Suprapubic skin (tissue), 4 donors: ENCODE results near the gene NDUFAF4. TPM values are rescaled to one million over a fixed set of nuclear protein-coding genes. Genes with fewer than 3 reads are reported as not detected.

Experiments
- DNase-seq, 2 donors: peaks; one replicate each; pipeline ENCODE4 v3.0.0-alpha.2; 2019; ENCODE audit warnings: low spot score in 2 of 2
- H3K27ac ChIP-seq: fragments of 200-600 bp; sonication (generic); one replicate; pipeline ENCODE4 v1.5.1; 2019
- H3K27me3 ChIP-seq: fragments of 200-600 bp; sonication (generic); one replicate; pipeline ENCODE4 v1.5.1; 2019
- H3K36me3 ChIP-seq: fragments of 200-600 bp; sonication (generic); one replicate; pipeline ENCODE4 v1.5.1; 2019
- H3K4me1 ChIP-seq: fragments of 200-600 bp; sonication (generic); one replicate; pipeline ENCODE4 v1.5.1; 2019
- H3K4me3 ChIP-seq: fragments of 200-600 bp; sonication (generic); one replicate; pipeline ENCODE4 v1.5.1; 2019; ENCODE audit warnings: mild to moderate bottlenecking
- H3K9me3 ChIP-seq: fragments of 200-600 bp; sonication (generic); one replicate; pipeline ENCODE4 v1.5.1; 2019
- CTCF ChIP-seq, 2 donors: fragments of 200-600 bp in 1 of 2; fragments of 450-650 bp in 1 of 2; sonication (generic) in 1 of 2; IDR thresholded peaks; one replicate each; pipeline ENCODE4 v1.5.1; 2016 to 2019; ENCODE audit warnings: antibody characterized with exemption in 2 of 2, mild to moderate bottlenecking in 1 of 2, moderate library complexity in 1 of 2
- EP300 ChIP-seq: sonication (generic); formaldehyde crosslinking; IDR thresholded peaks from one replicate; pipeline ENCODE4 v1.6.1; 2017; ENCODE audit warnings: antibody characterized with exemption
- POLR2A ChIP-seq, 2 donors: fragments of 450-650 bp; IDR thresholded peaks; one replicate each; pipeline ENCODE4 v1.6.1; 2017; ENCODE audit warnings: antibody characterized with exemption in 2 of 2, mild to moderate bottlenecking in 2 of 2, moderate library complexity in 2 of 2
- POLR2AphosphoS5 ChIP-seq, 3 donors: sonication (generic); formaldehyde crosslinking; IDR thresholded peaks; one replicate each; pipeline ENCODE4 v1.6.1; 2017; ENCODE audit warnings: antibody characterized with exemption in 3 of 3
- WGBS: methylation state at CpG from one replicate; pipeline ENCODE4 v1.1.5; 2018; 5-methylcytosine and 5-hydroxymethylcytosine counted together
- total RNA-seq, 4 donors: library from RNA; depleted of rRNA; stranded (reverse); fragments of >200 nt; gene quantifications; one replicate each; pipeline ENCODE4 v1.1.0, GENCODE V29; 2016

Gene NDUFAF4
- total RNA-seq, 4 donors from 2014 or later = 12.1 to 31.1 (median 19.0) TPM

GRCh38 chr6:96865055-96865405 lies 32.7 kb downstream of the NDUFAF4 start:
- TF ChIP-seq POLR2A (IDR thresholded peaks at IDR 0.05) (no peak), POLR2AphosphoS5 (IDR thresholded peaks at IDR 0.05) (no peak), CTCF (IDR thresholded peaks at IDR 0.05) (no peak), EP300 (no peak)
- Histone ChIP-seq H3K36me3 (no peaks in the 10 kb centered on the region), H3K27me3 (peaks cover 10% of the 10 kb centered on the region), H3K4me1 (no peaks in the 10 kb centered on the region), H3K4me3 (no peak overlapping the region), H3K9me3 (no peaks in the 10 kb centered on the region), H3K27ac (no peak overlapping the region)
- WGBS = 87% methylated on average over 3 of the region's 3 CpGs
- DNase-seq = no peak

GRCh38 chr6:96864216-96865054 lies 33.3 kb downstream of the NDUFAF4 start:
- H3K27me3 ChIP-seq = peaks cover 10% of the 10 kb centered on the region
- no peaks in the 10 kb centered on the region for H3K36me3 ChIP-seq
- no peaks in the 10 kb centered on the region for H3K4me1 ChIP-seq
- no peak for DNase-seq
- no peak overlapping the region for H3K27ac ChIP-seq
- H3K4me3 ChIP-seq = no peak overlapping the region
- TF ChIP-seq POLR2AphosphoS5 (IDR thresholded peaks at IDR 0.05) (no peak), POLR2A (IDR thresholded peaks at IDR 0.05) (no peak)
- H3K9me3 ChIP-seq = no peaks in the 10 kb centered on the region
- WGBS = 61% methylated on average over 3 of the region's 3 CpGs

- no peak for TF ChIP-seq POLR2A (IDR thresholded peaks at IDR 0.05)
- TF ChIP-seq CTCF (IDR thresholded peaks at IDR 0.05) = no peak
- TF ChIP-seq EP300 = no peak
- no peak for TF ChIP-seq POLR2AphosphoS5 (IDR thresholded peaks at IDR 0.05)
- Histone ChIP-seq H3K9me3 (no peaks in the 10 kb centered on the region), H3K4me1 (no peaks in the 10 kb centered on the region), H3K27ac (no peak overlapping the region), H3K36me3 (no peaks in the 10 kb centered on the region), H3K4me3 (no peak overlapping the region), H3K27me3 (peaks cover 2% of the 10 kb centered on the region)
- 42% methylated on average over 1 of the region's 1 CpG for WGBS
- no peak for DNase-seq
These were observed 35.1 kb downstream of the NDUFAF4 start for GRCh38 chr6:96862560-96862959.

- Histone ChIP-seq H3K4me3 (no peak overlapping the region), H3K27me3 (no peaks in the 10 kb centered on the region), H3K9me3 (no peaks in the 10 kb centered on the region), H3K36me3 (no peaks in the 10 kb centered on the region), H3K27ac (no peak overlapping the region), H3K4me1 (no peaks in the 10 kb centered on the region)
- no peak for TF ChIP-seq EP300
- no peak for TF ChIP-seq CTCF (IDR thresholded peaks at IDR 0.05)
- no peak for TF ChIP-seq POLR2A (IDR thresholded peaks at IDR 0.05)
- no peak for TF ChIP-seq POLR2AphosphoS5 (IDR thresholded peaks at IDR 0.05)
- DNase-seq = no peak
These were observed 36.1 kb downstream of the NDUFAF4 start for GRCh38 chr6:96861588-96861987.

GRCh38 chr6:96856856-96857255 lies 40.8 kb downstream of the NDUFAF4 start:
- H3K4me3 ChIP-seq = no peak overlapping the region
- no peaks in the 10 kb centered on the region for H3K36me3 ChIP-seq
- H3K4me1 ChIP-seq = no peaks in the 10 kb centered on the region
- TF ChIP-seq CTCF (IDR thresholded peaks at IDR 0.05) (no peak), POLR2A (IDR thresholded peaks at IDR 0.05) (no peak), EP300 (no peak), POLR2AphosphoS5 (IDR thresholded peaks at IDR 0.05) (no peak)
- H3K27ac ChIP-seq = no peak overlapping the region
- no peaks in the 10 kb centered on the region for H3K27me3 ChIP-seq
- WGBS = 25% methylated on average over 1 of the region's 1 CpG
- no peak for DNase-seq
- H3K9me3 ChIP-seq = no peaks in the 10 kb centered on the region

GRCh38 chr6:96853083-96853482 lies 44.6 kb downstream of the NDUFAF4 start:
- no peak for TF ChIP-seq POLR2A (IDR thresholded peaks at IDR 0.05)
- no peak for TF ChIP-seq POLR2AphosphoS5 (IDR thresholded peaks at IDR 0.05)
- TF ChIP-seq EP300 = no peak
- no peak for TF ChIP-seq CTCF (IDR thresholded peaks at IDR 0.05)
- Histone ChIP-seq H3K4me3 (no peak overlapping the region), H3K9me3 (no peaks in the 10 kb centered on the region), H3K27me3 (no peaks in the 10 kb centered on the region), H3K27ac (no peak overlapping the region), H3K4me1 (no peaks in the 10 kb centered on the region), H3K36me3 (no peaks in the 10 kb centered on the region)
- WGBS = 87% methylated on average over 2 of the region's 2 CpGs
- no peak for DNase-seq
